Stimulated activated CD8-positive, alpha-beta memory T cell treated with anti-CD3 and anti-CD28 coated beads, Interleukin-12 subunit alpha, Interleukin-12 subunit beta, amount 100 ng/mL, for 1 hour (primary cell): ENCODE data around the gene SCN4A.

Experiments
- DNase-seq: peaks from one replicate; pipeline ENCODE4 v3.0.0-alpha.2; 2020; ENCODE audit warnings: low read depth

The SCN4A gene

DNA sequence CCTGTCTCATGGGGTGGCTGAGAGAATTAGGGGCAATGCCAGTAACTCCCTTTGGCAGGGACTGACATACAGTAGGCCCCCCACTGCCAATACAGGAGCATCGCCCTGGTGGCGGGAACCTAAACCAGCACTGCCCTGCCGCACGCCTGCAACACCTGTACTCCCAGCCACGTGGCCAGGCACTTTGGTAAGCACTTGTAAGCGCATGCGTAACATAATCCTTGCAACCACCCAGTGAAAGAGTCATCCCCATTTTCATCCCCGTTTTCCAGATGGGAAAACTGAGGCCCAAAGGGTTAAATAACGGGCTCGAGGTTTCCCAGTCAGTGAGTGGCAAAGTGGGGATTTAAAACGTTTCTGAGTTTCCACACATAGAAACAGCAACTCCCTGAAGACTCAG, 17.5 kb downstream of the SCN4A start:
- DNase-seq, result no peak

DNA sequence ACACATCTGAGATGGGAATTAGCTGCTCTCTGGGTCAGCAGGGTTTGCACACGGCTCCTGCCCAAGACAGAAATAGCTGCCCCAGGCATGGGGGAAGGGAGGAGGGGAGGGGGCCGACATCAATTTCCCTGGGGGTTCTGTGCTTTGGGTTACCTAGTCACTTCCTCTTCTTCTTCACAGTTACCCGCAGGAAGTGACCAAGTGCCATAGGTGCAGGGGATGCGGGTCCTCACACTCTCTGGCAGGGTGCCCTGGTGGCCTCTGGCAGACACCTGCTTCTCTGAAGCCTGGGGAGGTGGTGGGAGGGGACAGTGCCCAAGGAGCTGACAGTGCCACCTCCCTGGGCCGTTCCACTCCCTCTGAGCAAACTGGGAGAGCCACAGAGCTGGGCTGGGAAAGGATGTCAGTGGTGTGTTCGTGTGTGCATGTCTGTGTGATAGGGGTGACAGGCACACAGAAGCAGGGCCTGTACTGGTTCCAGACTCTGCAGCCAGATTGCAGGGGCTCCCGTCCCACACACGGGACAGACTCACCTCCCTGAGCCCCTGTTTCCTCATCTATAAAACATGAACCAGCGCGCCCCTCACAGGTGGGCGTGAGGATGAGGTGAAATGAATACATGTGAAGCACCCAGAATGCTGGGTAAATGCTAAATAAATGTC, 18.2 kb downstream of the SCN4A start:
- DNase-seq, result no peak

- no peak for DNase-seq
Observed at GRCh38 chr17:63950940-63951907, 21.5 kb downstream of the SCN4A start.

GRCh38 chr17:63949576-63950250, 23.0 kb downstream of the SCN4A start:
- no peak for DNase-seq

DNA sequence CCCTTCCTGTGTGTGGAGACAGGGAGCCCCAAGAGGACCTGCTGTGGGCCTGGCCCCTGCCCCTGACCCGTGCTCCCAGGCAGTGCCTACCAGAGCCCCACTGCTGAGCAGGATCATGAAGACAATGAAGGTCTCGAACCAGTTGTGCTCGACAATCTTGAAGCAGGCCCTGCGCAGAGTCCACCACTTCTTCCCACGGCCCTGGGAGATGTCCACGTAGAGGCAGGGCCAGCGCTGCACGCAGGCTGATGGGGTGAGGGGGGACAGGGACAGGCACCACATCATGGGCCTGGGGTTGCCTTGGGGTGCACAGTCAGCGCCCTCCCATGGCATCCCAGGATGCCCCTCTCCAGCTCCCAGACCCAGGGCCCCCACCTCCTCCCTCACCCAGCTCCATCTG, 24.2 kb downstream of the SCN4A start:
- DNase-seq, result no peak

DNA sequence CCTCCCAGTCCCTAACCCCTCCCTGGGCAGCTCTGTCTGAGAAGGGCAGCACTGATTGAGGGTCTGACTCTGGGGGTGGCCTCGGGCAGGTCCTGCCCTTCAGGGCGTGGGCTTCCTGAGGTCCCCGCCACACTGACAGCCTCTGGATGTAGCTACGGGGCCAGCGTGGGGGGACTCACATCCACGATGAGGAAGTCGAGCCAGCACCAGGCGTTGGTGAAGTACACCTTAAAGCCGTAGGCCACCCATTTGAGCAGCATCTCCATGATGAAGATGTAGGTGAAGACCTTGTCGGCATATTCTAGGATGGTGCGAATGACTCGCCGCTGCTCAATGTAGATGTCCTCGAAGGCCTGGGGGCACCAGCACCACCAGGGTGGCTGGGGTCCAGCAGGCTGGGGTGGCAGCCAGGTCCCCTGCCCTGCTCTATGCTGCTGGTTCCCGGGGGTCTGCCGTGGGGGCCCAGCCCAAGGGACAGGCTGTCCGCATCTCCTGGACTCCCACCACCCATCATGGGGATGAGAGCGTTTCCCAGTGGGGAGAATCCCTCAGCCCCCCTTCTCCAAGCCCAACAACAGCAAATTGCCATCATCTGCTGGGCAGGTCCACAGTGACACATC, 24.9 kb downstream of the SCN4A start:
- DNase-seq, result no peak

DNA sequence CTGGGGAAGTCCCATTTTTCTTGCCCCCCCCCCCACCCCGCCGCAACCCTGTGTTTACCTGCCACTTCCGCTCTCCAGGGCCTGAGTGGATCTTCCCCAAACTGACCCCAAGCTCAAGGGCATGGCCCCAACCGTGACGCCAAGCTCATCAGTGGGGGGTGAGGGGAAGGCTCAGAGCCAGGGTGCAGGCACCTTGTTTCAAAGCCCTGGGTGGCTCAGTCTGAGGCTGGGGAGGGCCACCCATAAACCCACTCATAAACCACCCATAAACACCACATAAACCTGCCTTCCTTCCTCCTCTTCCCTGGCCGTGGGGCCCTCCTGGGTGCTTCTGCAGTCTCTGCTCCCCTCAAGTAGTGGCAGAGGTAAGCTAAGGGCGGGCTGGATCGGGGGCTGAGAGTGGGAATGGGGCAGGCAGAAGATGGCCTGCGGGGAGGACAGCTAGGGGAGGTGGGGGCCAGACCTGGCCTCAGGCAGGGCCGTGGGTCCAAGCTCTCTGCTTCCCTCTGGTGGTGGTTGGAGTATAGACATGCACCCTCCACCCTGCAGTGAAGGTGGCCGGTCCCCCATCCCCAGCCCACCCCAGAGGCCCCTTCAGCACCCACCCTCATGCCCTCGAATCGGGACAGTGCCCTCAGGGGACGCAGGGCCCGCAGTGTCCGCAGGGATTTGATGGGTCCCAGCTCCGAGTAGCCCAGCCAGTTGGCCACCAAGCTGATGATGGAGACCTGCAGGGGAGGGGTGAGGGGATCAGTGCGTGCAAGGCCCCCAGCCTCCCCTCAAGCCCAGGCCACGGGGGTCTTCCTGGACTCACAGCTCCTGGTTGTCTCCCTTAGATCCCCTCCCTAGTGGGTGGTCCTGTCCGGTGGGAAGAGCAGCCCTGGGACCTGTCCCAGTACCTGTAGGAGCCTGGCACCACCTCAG, 26.0 kb downstream of the SCN4A start:
- DNase-seq, result peak; percentile 33

DNA sequence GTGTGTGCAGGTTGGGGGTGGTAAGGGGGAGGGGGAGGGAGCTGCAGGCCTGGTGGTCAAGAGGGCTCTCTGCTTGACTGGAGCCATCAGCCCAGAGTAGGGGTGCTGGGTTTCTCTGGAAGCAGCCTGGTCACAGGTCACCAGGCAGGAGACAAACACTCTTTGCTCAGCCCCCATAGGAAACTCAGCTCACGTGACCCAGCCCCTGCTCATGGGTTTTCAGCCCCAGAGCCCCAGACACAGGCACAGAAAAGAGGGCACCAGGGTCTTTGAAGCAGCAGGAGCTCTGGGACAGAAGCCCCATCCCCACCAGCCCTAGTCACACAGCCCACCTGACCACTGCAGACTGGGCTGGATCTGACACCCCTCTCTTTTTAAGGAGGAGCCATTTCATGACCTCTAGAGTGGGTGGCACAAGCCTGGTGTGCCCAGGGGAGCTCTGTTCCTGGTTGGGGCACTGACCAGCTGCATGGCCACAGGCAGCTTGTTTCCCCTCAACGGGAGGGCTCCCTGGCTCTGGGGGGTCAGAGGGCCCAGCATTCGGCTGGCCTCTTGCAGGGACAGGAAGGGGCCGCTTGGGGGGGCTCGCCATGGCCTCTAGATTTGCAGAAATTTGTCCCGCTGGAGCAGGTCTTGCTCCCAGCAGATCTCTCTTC, 26.8 kb downstream of the SCN4A start:
- no peak for DNase-seq

DNA sequence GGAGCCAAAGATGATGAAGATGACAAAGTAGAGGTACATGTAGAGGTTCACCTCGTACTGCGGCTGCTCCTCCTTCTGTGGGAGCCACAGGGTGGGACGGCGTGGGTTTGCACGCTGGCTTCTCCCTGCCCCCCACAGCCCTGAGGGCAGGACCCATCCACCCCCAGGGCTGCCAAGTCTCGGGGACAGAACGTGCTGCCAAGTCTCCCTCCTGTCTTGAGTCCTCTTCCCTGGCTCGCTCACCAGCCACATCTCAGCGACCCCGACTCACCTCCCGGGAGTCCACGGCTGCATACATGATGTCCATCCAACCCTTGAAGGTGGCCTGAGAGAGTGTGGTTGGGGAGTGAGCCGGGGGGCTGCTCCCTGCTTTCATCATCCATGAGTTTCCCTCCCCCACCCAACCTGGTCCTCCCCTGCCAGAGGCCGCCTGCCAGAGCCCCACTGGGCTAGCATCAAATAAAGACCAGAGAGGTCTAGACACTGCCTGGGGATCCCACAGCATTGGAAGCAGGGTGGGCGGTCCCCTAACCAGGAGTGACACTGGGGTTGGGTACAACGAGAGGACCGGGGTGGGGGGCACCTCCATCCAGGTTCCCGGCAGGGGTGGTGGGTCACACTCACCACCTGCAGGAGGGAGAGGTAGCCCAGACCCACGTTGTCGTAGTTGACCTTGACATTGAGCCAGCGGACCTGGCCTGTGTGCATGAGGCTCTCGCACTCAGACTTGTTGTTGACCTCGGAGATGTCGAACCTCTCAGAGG, 27.8 kb downstream of the SCN4A start:
- DNase-seq, result no peak

- no peak for DNase-seq
Observed at GRCh38 chr17:63943745-63944144, 29.0 kb downstream of the SCN4A start.

GRCh38 chr17:63942309-63942985, 30.3 kb downstream of the SCN4A start:
- DNase-seq, result no peak

GRCh38 chr17:63941751-63942150, 31.0 kb downstream of the SCN4A start:
- DNase-seq, result no peak

- no peak for DNase-seq
Observed at GRCh38 chr17:63941162-63941561, 31.6 kb downstream of the SCN4A start.

- no peak for DNase-seq
Observed at GRCh38 chr17:63940584-63940983, 32.1 kb downstream of the SCN4A start.

GRCh38 chr17:63939884-63940283, 32.8 kb downstream of the SCN4A start:
- DNase-seq, result no peak

GRCh38 chr17:63939401-63939800, 33.3 kb downstream of the SCN4A start:
- no peak for DNase-seq

- DNase-seq, result no peak
Observed at GRCh38 chr17:63937920-63938319, 34.8 kb downstream of the SCN4A start.

- no peak for DNase-seq
Observed at GRCh38 chr17:63937319-63937718, 35.4 kb downstream of the SCN4A start.
